HG03280 (cell line): ENCODE data around the gene ACER3.
"Not testable (repeated sequence)": the region's sequence is repeated elsewhere in the genome, so short reads cannot be mapped to it uniquely, and the experiment has no call there.

ENCODE experiments used
- ATAC-seq: cut with Tn5 transposase; IDR thresholded peaks from one replicate; pipeline ENCODE4 v1.9.1; 2021; ENCODE audit warnings: mild to moderate bottlenecking, moderate library complexity; ENCODE audit not compliant: unreplicated experiment

ACER3 gene

GRCh38 chr11:76862794-76863193 lies 2.1 kb downstream of the ACER3 start:
- ATAC-seq, result not testable (repeated sequence)

- no peak for ATAC-seq
Observed at GRCh38 chr11:76863196-76863777, 2.6 kb downstream of the ACER3 start.

GRCh38 chr11:76872959-76873827 lies 12.5 kb downstream of the ACER3 start:
- no peak for ATAC-seq

GRCh38 chr11:76878014-76878413 lies 17.3 kb downstream of the ACER3 start:
- no peak for ATAC-seq

- ATAC-seq, result no peak
Observed at GRCh38 chr11:76880314-76880713, 19.6 kb downstream of the ACER3 start.

GRCh38 chr11:76880956-76881355 lies 20.2 kb downstream of the ACER3 start:
- ATAC-seq, result no peak

- ATAC-seq, result no peak
Observed at GRCh38 chr11:76885390-76886097, 24.8 kb downstream of the ACER3 start.

- no peak for ATAC-seq
Observed at GRCh38 chr11:76888989-76889388, 28.3 kb downstream of the ACER3 start.

- ATAC-seq, result no peak
Observed at GRCh38 chr11:76889411-76889975, 28.8 kb downstream of the ACER3 start.

GRCh38 chr11:76890329-76890728 lies 29.6 kb downstream of the ACER3 start:
- no peak for ATAC-seq

- no peak for ATAC-seq
Observed at GRCh38 chr11:76891285-76891684, 30.6 kb downstream of the ACER3 start.

GRCh38 chr11:76891793-76892192 lies 31.1 kb downstream of the ACER3 start:
- ATAC-seq, result no peak

- ATAC-seq, result no peak
Observed at GRCh38 chr11:76892306-76892705, 31.6 kb downstream of the ACER3 start.

- no peak for ATAC-seq
Observed at GRCh38 chr11:76897233-76897632, 36.5 kb downstream of the ACER3 start.

- ATAC-seq, result no peak
Observed at GRCh38 chr11:76901144-76901543, 40.4 kb downstream of the ACER3 start.

GRCh38 chr11:76901622-76902021 lies 40.9 kb downstream of the ACER3 start:
- not testable (repeated sequence) for ATAC-seq

GRCh38 chr11:76902121-76903014 lies 41.6 kb downstream of the ACER3 start:
- no peak for ATAC-seq

- ATAC-seq, result no peak
Observed at GRCh38 chr11:76903325-76903724, 42.6 kb downstream of the ACER3 start.

GRCh38 chr11:76910620-76911414 lies 50.1 kb downstream of the ACER3 start:
- ATAC-seq, result no peak

- no peak for ATAC-seq
Observed at GRCh38 chr11:76911415-76911808, 50.7 kb downstream of the ACER3 start.
